GM19351 (cell line): ENCODE data around the gene CASTOR2.
A peak's percentile ranks its signal among the peaks of the same experiment; 100 is the strongest.
"Not testable (repeated sequence)": the region's sequence is repeated elsewhere in the genome, so short reads cannot be mapped to it uniquely, and the experiment has no call there.

Source experiments
- ATAC-seq: cut with Tn5 transposase; IDR thresholded peaks from one replicate; pipeline ENCODE4 v1.9.1; 2021; ENCODE audit warnings: mild to moderate bottlenecking, moderate library complexity; ENCODE audit not compliant: unreplicated experiment

CASTOR2 gene

DNA sequence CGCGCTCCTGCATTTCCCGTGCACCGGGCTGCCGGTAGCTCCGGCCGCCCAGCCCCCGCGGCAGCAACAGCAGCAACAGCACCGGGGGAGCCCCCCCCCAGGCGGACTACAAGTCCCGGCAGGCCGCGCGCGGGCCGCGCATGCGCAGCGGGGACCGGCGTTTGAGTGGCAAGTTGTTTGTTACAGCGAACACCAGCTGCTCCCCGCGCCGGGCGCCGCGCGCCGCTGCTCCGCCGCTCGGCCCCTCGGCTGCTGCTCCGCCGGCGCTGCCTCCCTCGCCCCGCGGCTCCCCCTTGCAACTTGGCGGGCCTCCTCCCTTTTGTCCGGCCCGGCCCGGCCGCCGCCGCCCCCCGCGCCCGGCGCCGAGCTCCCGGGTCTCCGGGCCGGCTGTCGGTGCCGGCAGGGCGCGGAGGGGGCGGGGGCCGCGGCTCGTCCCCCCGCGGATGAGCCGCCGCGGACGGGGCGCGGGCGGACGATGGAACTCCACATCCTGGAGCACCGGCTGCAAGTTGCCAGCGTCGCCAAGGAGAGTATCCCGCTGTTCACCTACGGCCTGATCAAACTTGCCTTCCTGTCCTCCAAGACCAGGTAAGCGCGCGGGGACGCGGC, at the start of gene CASTOR2:
Gene CASTOR2 (plus strand): TSS at position 195 of the 609 bp plus-strand sequence. CDS start 281 bp downstream, at position 476.
- peak; percentile 89 for ATAC-seq

DNA sequence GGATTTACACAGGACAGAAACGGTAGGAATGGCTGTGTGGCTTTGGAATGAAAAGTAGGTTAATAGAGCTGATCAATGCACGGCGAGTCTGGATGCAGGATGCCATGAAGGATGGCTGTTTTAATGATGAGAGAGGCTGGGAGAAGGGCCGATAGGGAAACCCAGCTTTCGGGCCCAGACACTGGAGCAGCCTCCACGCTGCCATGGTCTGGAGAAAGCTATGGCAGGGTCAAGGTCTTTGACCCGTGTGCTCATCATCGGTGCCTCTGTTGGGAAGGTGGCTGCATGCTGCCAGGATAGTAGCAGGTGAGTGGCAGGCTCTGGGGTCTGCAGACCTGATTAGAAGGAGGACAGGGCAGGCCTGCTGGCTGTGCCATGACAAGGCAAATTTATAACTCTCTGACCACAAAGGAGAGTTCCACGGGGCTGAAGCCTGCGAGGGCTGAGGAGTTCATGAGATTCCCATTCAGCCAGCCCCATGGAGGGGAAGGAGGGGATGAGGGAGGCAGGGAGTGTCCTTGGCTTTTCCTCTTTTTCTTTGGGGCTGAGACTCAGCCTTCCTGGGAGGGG, 42.1 kb upstream of the CASTOR2 start:
- ATAC-seq: not testable (repeated sequence)

DNA sequence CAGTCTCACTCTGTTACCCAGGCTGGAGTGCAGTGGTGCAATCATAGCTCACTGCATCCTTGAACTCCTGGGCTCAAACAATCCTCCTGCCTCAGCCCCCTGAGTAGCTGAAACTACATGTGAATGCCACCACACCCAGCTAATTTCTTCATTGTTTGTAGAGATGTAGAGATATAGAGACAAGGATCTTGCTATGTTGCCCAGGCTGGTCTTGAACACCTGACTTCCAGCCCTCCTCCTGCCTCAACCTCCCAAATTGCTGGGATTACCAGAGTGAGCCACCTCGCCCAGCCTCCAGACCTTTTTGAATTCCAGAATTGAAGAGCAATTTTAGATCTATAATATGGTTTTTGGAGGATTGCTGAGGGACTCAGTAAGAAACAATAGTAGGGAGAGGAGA, 40.9 kb upstream of the CASTOR2 start:
- not testable (repeated sequence) for ATAC-seq

DNA sequence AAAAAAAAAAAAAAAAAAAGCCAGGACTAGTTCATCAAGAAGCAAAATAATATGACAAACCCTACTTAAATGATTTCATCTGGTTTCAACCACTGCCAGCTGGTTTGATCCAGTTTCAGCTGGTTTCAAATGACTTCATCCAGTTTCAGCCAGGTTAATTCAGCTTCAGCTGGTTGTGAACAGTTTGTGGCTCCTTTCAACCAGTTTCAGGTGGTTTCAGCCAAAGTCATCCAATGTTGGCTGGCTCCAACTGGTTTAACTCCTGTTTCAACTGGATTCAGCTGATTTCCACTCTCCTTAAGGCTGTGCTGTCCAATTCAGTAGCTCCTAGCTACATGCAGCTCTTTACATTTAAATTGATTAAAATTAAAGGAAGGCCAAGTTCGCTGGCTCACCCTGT, 37.5 kb upstream of the CASTOR2 start:
- ATAC-seq: peak; percentile 62

DNA sequence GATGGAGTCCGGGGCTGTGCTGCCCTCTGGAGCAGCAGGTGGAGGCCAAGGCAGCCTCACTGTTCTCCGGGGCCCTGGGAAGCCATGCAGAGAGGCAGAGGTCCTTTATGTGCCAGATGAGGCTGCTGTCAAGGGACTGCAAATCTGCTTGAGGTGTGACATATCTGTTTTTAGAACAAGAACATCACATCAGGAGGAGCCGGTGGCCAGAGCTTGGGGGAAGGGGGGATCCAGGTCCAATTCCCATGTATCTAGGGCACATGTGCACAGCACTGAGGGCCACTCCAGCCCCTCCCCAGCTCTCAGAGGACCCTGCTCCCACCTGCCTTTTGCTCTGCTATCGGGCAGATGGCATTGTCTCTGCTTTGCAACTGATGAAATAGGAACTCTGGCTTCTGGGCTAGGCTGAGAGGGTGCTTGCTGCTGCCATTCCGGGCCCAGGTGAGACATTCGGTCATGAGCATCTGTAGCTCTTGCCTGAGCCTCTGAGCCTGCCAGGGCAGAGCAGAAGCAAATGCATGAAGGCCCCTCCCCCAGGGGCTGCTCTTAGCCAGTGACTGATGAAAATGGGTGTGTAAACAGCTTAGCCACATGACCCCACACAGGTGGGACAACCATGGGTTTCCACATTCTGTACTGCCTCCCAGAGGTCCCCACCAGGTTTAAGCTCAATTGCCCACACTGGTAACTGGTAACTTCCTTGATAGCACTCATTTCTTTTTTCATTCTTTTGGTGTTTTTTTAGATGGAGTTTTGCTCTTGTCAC, 32.8 kb upstream of the CASTOR2 start:
- not testable (repeated sequence) for ATAC-seq

DNA sequence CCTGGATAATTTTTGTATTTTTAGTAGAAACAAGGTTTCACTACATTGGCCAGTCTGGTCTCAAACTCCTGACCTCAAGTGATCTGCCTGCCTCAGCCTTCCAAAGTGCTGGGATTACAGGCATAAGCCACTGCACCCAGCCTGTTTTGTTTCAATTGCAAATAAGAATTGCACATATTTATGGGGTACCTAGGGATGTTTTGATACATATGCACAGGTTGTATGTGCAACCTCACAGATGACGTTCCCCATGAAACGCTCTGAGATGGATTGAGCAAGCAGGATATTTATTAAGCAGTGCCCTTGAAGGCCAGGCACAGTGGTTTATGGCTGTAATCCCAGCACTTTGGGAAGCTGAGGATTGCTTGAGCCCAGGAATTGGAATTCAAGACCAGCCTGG, 25.1 kb upstream of the CASTOR2 start:
- not testable (repeated sequence) for ATAC-seq

DNA sequence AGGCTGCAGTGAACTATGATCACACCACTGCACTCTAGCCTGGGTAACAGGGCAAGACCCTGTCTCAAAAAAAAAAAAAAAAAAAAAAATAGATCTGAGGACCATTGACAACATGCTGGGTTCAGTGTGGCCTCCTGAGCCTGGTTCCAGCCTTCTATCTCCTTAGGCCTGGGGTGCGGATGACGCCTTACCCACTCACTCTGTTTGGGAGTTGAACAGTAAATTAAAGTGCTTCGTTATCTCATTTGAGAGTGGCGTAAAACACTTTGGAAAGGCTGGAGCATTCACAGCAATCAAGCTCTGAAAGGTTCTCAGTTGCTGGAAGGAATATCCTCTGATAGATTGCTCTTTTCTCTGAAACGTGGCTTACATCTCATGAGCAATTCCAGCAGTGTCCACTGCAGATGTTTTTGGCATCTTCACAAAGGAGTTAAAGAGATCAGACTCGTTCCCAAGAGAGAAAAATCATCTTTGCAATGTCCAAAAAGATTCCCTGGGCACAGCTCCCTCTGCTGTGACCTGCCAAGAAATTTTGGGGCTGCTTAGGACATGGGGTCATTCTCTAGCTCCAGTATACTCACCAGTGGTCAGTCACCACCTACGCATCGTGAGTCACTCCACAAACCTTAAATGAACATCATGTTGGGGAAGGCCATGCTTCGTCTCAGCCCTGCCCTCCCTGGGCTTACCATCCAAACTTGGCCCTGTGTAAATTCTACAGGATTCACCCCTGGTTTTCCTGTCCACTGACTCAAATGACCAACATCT, 23.0 kb upstream of the CASTOR2 start:
- not testable (repeated sequence) for ATAC-seq

DNA sequence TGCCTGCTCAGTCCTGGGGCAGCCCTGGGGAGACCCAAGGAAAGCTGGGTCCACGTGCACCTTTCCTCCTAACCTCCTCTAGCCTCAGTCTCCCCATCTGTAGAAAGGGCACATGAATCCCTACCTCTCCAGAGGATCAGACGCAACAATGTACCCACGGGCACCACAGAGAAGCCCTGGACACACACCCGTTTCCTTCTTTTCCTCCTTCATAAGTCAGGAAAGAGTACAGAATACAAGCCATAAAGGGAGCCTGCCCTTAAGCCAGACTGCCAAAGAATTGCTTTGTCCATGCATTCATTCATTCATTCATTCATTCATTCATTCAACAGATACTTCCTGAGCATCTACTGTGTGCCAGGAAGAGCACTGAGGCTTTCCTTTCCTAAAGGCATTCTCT, 20.6 kb upstream of the CASTOR2 start:
- ATAC-seq: not testable (repeated sequence)

DNA sequence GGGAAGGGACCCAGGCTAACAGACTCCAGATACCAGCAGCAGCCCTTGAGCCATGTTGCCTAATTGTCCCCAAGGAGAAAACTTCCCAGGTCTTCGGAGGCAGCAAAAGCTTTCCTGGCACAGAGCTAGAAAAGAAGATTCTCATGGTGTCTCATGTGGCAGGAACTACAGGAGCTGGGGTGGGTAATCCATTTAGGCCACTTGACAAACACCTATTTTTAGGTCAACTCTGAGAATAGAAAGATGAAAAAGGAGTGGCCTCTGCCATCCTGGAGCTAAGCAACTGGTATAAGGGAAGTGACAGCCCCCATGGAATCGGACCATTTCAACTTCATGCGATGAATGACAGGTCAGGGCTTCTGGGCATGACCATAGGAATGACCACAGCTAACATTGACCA, 16.8 kb upstream of the CASTOR2 start:
- not testable (repeated sequence) for ATAC-seq

DNA sequence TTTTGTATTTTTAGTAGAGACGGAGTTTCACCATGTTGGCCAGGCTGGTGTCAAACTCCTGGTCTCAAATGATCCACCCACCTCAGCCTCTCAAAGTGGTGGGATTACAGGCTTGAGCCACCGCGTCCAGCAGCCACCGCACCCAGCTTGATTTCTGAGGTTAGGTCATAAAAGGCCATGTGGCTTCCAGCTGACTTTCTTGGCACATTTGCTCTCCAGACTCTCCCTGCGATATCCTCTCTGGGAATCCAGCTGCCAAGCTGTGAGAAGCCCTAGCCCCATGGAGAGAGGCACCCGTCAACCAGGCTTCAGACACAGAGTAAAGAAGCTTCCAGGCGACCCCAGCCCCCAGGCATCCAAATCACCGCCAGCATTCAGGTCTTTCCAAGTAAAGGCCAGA, 10.7 kb upstream of the CASTOR2 start:
- not testable (repeated sequence) for ATAC-seq

DNA sequence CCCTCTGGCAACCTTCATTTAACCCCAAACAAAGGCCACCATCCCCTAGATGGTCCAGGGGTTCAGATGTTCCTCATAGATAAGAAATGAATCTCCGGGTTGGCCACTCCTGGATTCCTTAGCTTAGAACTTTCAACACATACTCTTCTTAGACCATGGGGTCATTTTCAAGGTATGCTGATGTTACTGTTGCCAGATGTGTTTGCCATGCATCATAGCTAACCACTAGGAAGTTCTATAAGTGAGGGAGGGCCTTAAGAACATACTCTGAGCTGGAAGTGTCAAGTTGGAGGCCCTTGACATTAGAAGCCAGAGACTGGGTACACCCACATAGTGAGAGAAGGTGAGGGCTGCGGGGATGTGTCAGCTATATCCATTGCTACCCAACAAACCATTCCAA, 6.2 kb upstream of the CASTOR2 start:
- not testable (repeated sequence) for ATAC-seq

DNA sequence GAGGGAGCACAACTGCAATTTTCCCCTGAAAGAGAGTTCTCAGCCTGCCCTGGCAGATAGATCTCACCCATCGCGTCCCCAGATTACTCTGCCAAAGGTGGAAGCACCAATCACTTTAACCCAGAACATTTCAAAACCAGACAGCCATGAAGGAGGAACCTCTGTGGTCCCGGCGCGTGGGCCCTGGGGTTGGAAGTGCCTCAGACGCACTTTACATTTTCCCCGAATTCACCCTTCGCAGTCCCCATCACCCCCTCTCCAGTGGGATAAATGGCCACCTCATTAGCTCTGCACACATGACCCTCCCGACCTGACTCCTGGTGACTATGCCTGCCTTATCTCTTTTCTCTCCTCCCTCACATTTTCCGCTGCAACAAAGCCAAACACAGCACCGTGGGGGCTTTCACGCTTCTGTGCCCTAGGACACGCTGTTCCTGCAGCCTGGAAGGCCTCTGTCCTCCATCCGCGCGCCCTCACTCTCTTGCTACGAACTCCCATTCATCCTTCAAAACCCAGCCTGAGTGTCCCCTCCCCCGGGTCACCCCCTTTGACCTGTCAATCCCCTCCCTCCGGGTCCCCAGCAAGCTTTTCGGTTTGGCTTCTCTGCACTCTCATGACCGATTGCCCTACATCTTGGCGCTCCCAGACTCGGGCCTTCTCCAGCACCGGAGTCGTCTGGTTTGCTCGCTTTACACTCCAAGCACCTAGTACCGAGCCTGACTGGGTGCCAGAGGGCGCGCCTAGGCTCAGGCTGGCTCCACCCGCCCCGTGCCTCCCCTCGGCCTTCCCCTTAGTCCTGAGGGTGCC, 598 bp upstream of the CASTOR2 start:
- ATAC-seq: peak; percentile 53

DNA sequence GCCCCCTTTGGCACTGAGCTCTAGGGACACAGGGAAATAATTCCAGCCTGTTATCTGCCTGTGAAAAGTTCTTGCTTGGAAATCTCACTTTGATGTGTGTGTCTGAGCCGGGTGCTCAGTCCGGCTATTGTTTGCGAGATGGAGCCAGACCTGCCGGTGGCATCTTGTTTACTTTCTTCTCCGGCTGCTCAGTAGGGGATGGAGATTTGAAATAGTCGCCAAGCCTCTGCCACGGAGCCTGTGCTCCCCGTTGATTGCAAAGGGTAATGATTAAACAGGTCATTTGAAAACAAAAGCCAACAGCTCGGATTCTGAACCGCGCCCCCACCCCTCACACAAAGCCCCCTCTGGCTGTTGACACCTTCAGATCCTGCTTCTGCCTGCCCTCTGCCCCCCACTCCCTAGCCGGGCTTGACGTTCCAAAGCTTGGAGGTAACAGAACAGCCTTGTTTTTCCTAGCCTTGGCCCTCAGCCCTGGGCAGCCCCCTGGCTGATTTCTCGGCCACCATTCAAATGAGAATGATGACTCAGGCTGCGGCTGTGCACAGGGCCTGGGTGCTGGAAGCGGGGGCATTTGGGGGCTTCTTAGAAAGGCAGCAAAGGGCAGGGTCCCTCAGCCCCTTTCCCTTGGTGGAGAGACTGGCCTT, 1.8 kb downstream of the CASTOR2 start:
- ATAC-seq: not testable (repeated sequence)

DNA sequence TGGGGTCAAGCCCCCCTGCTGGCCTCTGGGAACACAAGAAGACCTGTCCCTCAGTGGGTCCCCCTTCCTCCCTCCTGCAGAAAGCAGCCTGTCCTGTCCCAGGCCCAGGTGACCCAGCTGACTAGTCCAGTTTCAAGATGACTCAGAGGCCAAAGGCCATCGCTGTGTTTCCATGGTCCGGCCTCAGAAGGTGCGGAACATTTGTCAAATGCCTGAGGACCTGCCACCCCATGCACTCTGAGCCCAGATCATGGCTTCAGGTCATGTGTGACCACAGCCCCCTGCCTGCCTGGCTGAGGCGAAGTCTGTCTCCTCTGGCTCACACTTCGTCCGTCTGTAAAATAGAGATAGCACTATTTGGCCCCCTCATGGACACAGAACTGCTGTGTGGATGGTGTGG, 2.4 kb downstream of the CASTOR2 start:
- ATAC-seq: not testable (repeated sequence)

DNA sequence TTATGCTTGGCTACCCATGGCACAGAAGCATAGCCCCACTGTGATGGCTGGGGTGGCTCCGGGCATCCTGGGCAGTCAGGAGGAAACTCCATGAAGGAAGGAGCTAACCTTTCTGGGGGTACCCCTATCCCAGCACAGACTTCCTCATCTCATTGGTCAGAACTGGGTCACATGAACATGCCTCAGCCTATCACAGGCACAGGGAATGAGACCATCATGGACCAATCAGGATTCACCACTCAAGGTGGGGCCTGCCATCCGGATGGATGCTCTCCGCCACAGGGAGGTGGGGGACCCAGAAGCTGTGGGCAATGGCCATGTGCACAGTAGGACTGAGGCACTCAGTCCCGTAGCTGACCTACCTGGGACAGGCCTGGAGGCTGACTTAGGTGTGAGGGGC, 6.9 kb downstream of the CASTOR2 start:
- not testable (repeated sequence) for ATAC-seq

DNA sequence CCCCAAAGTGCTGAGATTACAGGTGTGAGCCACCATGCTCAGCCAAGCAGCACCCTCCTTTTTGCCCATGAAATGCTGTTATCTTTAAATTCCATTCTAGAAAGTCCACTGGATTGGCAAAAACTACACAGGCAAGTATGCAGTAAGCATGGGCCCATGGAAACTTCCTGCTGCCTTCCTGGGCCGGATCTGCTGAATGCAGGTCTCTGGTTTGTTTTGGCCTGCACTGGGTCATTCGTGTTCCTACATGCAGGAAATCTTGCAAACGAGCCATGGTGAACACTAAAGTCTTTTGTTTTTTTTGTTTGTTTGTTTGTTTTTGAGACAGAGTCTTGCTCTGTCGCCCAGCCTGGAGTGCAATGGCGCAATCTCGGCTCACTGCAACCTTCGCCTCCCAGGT, 7.9 kb downstream of the CASTOR2 start:
- not testable (repeated sequence) for ATAC-seq

DNA sequence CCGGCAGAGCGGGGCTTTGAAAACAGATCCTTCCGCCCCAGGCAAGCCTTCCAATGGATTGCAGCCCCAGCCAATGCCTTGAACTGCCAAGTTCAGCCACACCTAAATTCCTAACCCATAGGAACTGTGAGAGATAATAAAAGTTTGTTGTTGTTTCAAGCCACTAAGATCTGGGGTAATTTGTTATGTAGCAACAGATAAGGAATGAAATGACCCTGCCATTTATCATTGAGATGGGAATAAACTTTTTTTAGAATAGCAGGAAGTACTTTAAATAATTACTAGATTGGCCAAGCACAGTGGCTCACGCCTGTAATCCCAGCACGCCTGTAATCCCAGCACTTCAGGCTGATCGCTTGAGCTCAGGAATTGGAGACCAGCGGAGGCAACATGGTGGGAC, 11.5 kb downstream of the CASTOR2 start:
- ATAC-seq: not testable (repeated sequence)

DNA sequence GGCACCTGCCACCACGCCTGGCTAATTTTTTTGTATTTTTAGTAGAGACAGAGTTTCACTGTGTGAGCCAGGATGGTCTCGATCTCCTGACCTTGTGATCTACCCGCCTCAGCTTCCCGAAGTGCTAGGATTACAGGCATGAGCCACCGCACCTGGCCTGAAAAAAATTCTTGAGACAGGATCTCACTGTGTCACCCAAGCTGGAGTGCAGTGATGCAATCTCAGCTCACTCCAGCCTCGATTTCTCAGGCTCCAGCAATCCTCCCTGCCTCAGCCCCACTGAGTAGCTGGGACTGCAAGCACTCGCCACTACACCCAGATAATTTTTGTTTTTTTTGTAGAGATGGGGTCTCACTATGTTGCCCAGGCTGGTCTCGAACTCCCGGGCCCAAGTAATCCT, 13.0 kb downstream of the CASTOR2 start:
- ATAC-seq: not testable (repeated sequence)

DNA sequence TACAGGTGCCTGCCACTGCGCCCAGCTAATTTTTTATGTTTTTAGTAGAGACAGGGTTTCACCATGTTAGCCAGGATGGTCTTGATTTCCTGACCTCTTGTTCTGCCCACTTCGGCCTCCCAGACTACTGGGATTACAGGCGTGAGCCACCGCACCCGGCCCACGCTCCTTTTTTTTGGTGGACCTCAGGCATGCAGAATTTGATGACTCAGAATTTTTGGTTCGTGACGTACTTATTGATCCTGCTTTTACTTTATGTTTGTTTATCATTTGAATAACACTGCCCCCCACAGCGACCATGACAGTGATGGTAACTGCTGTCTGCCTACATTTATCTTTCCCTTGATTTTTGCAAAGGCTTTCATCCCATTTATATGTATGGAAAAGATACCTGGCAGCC, 23.9 kb downstream of the CASTOR2 start:
- ATAC-seq: not testable (repeated sequence)

DNA sequence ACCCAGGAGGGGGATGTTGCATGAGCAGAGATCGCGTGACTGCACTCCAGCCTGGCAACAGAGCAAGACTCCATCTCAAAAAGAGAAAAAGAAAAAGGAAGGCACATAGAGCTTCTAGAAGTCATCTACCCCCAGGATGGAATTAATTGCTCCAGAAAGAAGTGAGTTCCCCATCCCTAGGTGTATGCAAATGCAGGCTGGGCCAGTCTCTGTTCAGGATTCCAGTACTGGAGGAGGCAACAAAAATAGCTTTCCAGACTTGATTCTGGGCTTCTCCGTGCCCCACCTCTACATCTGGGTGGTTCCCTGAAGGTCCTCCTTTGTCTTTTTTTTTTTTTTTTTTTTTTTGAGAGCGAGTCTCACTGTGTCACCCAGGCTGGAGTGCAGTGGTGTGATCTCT, 28.6 kb downstream of the CASTOR2 start:
- ATAC-seq: no peak
